Activated T-cell treated with anti-CD3 and anti-CD28 coated beads for 1 hour (primary cell): ENCODE measurements around the gene SEMA3F.

Experiments
- DNase-seq: peaks from one replicate; pipeline ENCODE4 v3.0.0-alpha.2; 2020; ENCODE audit warnings: low read depth

The SEMA3F gene

DNA sequence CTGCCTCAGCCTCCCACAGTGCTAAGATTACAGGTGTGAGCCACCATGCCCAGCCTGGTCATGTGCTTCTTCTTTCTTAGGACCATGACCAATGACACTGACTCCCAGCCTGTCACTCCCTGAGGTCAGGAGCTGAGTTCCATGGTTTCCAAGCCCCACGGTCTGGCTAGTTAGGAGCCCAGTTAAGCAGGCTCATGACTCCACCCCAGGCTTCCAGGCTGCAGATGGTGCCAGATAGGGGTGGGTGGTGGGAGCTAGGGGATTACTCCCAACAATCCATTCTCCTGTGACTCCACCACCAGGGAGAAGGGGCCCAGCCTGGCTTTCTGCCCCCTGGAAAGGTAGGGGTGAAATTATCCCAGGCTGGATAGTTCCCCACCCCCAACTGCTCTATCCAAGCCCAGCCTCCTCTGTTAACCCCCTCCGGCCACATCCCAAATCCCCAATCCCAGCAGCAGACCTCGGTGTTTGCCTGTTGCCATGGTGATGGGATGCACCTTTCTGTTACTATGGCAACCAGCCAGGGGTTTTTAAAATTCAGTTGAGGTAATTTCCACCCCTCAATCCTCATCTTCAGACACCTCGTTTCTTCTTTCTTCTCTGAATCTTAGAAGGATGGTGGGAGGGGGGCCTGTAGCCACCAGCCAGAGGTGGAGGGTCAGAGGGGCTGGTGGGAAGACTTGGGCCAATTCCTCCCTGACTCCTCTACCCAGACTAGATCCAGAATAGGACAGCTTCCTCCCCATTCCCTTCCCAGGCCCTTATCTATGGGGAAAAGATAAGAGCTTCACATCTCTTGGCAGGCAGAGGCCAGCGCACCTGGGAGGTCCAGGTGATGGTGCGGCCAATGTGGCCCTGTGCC, 22.5 kb upstream of the SEMA3F start:
- DNase-seq, result no peak

DNA sequence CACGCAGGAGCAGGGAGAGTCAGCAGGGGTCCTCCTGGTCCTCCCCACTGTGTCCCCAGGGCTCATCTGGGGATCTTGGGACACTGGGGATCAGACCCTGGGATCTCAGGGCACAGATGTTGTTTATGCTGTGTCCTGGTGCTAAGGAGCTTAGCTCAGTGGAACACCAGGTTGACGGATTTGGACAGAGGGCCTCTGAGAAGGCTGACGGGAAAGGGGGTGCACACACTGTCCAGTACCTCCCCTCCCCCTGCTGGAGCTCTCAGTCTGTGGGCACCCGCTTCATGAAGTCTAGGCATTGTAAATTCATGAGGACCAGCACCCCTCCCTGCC, 21.9 kb upstream of the SEMA3F start:
- DNase-seq, result no peak

DNA sequence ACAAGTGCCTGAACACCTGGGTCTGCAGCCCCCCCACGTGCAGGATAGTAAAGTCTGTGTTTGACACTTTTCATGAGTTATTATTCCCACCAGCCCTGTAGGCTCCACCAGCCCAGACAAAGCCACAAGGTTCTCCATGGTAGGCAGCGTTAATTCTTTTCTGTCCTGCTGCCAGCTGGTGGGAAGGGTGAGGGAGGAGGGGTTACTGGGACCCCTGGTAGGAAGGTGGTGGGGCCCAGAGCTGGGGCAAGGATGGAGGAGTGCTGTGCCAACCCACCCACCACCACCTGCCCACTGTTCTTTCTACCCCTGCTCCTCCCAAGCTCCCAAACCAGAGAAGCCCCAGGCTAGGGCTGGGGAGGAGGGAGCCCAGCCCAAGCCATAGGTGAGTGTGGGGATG, 20.8 kb upstream of the SEMA3F start:
- no peak for DNase-seq

DNA sequence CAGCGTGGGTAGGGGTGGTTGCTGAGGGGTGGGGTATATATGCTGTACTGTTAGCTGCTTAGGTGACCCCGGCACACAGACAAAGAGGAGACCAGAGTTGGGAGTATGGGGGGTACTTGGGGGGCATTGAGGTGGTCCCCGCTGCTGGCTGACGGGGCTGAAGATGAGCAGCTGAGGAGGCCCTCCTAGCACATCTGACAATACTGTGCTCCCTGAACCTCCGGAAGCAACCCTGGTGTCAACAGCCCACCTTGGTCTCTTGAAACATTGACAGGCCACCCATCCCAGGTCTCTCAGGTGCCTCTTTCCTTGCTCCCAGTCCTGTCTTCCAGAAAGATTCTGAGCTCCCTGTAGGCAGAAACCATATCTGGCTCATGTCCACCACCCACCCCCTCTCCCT, 19.2 kb upstream of the SEMA3F start:
- DNase-seq, result no peak

DNA sequence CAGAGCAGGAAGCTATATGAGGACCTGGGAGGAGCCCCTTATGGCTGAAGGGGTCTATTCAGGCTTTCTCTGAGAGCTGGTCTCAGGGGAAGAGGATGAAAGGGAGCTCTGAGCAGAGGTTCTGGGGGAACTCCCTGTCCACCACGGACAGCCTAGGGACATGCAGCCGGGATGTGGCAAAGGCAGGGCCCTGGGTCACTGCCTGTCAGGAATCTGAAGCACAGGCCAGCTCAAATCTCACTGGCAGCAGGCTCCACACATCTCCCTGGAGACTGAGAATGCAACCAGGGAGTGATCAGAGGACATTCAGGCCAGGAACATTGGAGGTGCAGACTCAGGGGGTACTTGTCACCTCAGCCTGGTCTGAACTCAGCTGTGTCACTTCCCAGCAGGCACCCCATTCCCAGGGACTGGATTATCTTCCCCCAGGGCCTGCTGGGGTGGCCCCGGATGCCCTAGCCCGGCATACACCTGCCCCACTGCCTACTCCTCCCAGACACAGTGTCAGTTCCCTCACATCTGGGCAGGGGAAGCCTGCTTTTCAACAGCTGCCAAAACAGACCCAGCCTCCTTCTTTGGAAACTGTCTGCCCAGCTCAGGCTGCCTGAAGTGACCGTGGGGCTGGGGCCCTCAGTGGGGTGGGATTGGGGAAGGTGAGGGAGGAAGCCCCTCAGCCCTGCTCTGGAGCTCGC, 18.3 kb upstream of the SEMA3F start:
- no peak for DNase-seq

DNA sequence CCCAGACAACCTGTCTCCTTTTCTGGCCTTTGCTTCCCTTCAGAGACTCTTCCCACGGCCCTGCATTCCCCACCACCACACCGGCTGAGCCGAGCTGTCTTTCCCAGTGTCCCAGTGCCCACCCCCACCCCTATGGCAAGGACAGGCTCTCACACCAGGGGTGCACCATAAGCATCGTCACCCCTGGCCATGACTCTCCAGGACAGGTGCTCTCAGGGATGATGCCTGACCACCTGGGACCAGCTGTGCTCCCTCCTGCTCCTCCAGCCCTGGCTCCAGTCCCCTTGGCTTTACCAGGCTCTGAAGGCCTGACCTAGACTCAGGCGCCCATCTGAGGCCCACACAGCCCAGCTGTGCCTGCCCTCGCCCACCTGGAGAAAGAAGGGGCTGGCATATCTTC, 17.6 kb upstream of the SEMA3F start:
- DNase-seq, result no peak

DNA sequence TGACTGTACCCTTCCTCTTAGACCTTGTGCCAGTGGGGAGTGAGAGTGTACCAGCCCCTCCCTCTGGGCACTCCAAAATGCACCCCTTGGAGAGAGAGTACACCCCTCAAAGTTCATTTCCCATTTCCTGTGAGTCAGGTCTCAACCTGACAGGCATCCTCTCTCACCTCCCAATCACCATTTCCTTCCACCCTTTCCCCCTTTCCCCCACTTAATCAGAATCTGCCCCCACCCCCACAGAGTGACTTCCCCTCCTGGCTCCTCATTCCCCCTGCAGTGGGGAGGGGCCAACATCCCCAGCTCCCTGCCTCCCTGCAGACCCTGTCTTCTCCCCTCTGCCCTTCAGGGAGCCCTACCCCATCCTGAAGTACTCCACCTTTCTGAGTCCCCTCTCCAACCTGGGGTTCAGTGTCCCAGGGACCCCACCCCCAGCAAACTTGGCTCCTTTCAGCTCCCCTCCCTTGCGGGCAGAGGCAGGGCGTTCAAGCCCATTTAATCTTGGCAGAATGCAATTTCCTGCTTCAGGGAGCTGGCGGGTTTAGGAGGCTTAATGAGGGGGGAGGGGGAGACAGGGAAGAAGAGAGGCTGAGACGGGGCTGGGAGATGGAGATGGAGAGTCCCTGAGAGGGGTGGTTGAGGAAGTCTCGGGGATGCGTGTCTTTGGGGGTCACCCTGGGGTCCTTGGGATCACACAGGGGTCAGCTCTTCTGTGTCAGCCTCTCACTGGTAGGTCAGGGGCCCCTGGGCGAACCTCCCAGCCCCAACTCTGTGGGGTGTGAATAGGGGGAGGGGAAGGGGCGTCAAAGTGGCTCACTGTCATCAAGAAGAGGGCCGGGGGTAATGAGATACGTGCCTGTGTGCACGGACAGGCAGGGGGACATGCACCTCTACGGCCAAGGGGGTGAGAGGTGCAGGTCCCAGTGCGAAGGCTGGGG, 16.6 kb upstream of the SEMA3F start:
- DNase-seq, result no peak

DNA sequence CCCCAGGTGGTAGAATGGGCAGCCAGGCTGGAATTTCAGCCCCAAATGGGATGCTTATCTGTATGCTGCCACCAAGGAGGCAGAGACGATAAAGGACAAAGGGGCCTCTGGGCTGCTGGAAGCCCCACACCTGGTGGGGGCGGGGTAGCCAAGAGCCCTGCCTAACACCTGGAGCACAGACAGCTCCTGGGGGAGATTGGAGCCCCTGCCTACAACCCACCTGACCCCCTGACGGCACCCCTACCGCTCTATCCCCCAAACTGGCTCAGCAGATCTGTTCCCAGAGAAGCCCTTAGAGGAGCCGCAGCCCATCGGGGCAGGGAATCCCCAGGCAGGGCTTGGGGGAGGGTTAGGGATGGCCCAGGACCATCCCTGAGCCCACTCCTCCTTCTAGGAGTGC, 15.8 kb upstream of the SEMA3F start:
- no peak for DNase-seq

DNA sequence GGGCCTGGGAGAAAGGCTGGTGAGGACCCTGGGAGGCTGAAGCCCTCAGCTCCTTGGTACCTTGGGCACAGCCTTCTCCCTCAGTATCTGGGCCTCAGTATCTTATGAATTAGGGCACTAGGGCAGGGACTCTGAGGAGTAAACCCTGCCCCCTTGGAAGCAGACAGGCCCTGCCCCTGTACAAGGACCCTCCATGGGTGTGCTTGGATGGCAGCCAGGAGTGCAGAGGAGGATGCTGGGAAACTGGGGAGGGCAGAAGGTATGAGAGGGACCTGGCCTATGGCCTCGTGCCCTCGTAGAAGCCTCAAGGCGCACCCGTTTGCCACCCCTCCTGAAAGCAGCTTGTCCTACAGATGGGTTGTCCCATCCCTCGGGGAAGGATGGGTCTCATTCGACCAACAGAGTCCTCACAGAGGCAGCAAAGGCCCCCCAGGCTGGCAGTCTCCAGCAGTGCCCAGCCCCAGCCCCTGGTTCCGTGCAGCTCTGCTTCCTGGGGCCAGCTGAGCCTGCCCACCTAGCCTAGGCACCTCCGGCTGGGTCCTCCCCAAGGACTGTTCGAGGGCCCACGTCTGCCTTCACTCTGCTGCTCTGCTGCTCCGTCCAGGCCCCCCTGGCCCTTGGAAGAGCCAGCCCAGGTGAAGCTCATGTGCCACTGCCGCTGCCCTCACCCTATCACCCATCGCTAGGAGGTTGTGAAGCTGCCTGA, 15.3 kb upstream of the SEMA3F start:
- no peak for DNase-seq

DNA sequence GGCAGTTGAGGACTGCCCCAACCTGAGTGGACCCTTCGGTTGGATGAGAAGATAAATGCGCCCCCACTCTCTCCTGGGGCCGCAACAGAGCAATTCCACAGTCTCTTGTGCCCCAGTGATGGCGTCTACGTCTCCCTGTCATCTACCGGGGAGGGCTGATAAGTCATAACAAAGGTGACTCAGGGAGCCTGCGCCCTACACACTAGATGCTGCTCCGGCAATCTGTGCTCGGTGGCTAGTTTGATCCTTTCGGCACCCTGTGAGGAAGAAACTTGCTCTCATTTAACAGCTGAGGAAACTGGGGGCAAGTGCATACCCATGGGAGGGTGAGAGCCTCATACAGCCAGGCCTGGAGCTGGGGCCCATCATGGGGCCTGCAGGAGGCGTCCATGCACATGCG, 14.1 kb upstream of the SEMA3F start:
- DNase-seq, result no peak

DNA sequence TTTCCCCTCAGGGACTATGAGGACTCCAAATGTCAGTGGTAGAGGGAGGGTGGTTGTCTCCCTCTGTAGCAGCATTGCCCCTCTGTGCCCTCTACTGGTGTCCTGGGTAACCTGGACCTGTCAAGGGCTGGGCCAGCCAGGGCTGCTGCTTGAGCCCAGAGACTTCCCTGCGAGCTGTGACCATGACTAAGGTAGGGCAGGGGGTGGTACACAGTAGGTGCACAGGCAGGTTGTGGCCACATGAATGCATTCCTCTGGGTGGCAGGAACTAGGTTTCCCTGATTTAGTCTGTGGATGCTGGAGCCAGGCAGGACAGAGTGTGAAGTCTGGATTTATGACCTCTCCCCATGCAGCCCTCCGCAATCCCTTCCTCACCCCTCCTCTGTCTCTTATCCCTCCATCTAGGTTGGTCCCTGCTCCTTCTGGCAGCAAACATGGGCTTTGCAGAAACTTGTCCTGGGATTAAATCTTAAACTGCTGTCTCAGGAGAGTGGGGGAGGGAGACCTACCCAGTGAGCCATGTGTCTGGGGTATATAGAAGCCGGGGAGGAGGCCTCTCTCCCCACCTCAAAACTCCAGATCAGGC, 8.7 kb upstream of the SEMA3F start:
- DNase-seq, result no peak

DNA sequence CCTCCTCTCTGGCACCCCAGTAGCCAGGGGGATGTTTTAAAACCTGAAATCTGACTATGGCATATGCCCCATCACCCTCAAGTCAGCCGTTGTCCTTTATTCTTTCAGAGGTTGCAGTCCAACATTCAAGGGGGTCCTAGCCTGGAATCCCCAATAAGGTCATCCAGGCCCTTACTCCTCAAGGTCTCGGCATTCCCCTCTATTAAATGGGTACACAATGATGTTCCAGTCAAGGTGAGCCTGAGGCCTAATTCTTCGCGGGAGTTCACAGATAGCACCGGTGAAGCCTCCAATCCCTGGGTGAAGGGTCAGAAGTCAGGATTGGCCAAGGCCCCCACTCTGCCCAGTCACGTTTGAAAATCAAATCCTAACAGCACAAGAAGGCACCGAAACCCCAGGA, 8.1 kb upstream of the SEMA3F start:
- DNase-seq, result no peak

DNA sequence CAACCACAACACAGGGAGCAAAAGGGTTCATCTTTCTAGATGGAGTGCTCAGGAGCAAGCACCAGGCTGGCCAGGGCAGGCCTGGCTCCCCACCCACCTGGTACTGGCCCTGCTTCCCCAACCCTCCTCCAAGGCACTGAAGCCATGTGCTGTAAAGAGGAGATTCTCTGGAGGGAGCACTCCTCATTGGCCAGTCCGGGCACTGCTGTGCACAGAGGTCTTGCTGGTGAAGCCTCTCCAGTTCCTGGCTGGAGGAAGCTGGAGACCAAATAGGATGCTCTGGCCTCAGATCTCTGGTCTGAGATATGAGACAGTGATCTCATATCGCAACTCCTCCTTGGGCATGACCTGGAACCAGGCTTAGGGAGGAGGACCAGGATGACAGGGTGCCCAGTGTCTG, 7.7 kb upstream of the SEMA3F start:
- no peak for DNase-seq

DNA sequence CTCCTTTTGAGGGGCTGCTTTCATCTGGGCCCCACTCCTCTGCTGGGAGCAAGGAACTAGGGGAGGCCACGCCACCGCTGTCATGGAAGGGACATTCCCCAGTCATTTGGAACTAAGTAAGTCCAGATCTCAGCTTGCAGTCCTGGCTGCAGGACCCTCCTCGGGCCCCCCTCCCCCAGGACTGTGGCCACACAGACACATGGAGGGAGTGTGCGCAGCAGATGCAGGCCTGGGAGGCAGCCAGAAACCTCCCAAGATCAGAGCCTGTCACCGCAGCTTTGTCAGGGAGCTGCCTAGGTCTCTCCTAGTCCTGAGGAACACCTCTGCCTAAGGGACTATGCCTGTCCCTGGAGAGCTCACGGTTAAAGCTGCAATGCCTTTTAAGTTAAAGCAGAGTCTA, 7.3 kb upstream of the SEMA3F start:
- no peak for DNase-seq

DNA sequence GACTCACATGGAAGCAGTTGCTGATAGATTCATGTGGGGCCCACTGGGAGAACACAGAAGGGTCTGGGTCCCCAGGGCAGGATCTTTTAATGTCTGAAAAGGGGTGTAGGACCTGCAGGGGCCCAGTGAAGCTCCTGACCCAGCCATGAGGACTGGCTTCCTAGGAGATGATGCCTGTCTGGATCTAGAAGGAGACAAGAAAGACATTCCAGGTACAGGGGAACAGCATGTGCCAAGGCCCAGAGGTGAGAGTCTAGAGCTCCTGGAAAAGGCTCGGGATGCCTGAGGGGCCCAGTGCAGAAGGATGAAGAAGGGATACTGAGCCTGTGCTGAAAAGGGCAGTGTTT, 4.7 kb upstream of the SEMA3F start:
- DNase-seq, result no peak

DNA sequence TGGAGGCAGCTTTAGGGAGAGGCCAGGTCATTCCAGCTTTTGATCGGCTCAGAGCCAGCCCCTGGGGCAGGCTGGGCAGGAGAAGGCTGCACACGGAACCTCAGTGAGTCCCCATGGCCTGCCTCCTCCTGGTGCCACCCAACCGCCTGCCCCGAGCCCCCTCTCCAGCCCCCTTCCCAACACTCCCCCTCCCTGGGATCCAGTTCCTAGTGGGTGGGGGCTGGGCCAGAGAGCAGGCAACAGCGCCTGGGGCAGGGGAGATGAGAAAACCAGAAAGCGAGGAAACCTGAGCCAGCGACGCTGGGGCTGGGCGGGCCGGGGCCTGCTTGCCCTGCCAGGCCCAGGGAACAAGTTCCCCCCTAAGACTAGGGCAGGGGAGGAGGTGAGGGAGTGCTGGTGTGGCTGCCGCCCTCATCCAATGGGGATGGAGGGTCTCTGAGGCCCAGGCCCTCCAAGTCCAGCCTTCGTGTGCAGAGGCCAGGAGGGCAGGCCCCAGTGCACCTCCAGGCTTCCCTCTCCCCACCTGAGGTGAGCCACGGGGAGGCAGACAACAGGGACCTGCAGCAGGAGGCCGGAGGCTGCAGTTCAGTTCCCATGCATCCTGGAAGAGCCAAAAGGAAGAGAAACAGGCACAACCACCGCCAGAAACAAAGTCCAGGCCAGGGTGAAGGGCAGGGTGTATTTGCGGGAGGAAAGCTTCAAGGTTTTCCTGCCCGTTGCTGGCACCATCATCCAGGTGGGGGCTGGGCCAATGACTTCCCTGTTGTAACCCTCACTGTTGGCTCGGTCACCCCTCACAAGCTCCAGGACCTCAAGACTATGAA, 4.0 kb upstream of the SEMA3F start:
- no peak for DNase-seq

DNA sequence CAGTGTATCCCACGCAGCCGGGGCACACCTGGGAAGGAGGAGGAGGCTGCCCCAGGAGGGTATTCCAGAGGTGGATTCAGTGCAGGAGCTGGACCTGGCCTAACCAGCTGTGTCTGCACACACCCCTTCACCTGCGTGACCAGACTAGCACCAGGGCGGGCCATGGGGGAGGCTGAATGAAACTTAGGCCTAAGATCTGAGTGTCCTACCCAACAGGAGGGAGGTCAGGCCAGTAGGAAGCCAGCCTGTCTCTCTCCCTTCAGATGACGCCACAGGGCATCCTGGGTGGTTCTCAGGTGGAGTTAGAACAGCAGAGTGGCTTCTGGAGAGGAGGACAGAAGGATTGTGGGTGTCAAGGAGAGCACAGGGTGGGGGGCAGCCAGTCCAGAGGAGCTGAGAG, 3.4 kb upstream of the SEMA3F start:
- DNase-seq, result no peak

DNA sequence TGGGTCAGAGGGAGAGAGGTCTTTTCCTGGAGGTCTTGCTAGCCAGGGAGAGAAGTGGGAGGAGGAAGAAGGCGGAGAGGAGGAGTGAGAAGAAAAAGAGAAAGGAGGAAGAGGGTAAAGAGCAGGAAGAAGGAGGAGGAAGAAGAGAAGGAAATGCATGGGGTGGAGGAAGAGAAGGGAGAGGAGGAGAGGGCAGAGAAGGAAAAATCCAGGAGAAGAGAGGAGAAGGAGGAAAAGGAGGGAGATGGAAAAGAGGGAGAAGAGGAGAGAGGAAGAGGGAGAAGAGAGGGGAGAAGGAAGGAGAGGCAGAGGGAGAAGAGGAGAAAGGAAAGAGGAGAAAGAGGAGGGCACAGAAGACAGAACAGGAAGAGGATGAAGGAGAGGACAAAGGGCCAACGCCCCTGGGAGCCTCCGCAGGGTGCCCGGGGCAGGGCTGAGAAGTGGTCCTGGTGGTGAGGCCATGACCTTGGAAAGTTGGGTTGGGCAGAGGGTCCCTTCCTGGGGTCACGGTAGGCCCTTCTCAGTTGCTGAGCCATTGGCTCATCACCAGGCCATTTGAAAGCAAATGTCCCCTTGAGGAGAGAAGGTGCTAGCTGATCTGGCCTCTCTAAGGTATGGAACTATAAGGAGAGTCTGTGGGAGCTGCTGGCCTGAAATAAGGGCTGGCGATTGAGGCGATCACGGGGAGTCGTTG, 1.2 kb upstream of the SEMA3F start:
- no peak for DNase-seq

DNA sequence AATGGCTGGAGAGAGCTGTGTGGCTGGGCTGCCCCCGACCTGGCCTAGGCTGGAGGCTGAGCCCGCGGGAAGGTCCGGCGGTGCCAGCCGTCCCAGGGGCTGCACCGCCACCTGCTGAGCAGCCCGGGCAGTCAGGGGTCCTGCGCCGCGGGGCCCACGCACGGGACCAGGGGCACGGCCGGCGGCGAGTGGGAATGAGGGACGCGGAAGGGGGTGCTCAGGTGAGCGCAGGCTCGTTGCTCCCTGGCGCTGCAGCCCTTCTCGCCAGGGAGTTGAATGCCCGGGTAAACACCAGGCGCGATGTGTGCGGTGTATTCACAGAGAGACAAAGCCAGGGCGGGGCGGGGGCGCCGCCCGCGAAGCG, 666 bp upstream of the SEMA3F start:
- DNase-seq, result no peak

DNA sequence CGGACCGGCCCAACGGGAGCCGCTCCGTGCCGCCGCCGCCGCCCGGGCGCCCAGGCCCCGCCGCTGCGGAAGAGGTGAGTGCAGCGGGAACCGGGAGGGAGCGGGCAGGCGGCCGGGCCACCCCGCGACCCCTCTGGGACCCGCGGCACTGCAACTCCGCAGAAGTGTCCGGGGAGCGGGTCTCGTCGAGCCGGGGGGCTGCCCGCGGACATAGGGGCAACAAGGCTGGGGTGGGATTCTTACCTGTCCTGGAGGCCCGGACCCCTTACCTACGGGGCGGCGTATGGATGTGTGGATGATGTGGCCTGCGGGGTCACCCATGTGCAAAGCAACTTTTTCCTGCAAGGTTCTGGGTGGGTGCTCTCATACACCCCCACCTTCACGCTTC, 361 bp downstream of the SEMA3F start:
- no peak for DNase-seq

DNA sequence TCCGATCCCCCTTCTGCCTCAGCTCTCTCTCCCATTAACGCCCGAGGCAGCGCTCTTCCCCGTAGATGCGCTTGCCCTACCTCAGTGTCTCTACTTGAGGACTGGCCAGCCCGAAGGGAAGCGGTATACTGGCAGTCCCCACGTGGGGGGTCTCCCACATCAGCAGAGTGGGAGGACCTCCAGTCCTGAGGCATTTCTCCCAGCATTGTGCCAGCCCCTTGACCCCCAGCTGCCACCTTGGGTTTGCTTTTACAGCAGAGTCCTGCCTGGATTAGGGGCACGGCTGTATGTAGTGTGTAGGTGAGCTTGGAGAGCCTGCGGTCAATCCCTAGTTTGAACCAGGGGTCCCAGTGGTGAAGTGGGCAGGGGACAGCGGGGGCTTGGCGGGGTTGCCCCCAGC, 767 bp downstream of the SEMA3F start:
- DNase-seq, result no peak
